NCI-H1105 (cell line): Measurements from ENCODE around the gene FDX2.
"Not testable (repeated sequence)": the region's sequence is repeated elsewhere in the genome, so short reads cannot be mapped to it uniquely, and the experiment has no call there.

Source experiments
- DNase-seq: peaks from one replicate; lab custom pipeline; 2025; lab: John Stamatoyannopoulos, UW

The FDX2 gene

GRCh38 chr19:10315335-10316214 lies at the start of gene FDX2:
FDX2 (minus strand) TSS chr19:10316015; CDS start chr19:10315996, 19 bp downstream.
- peak; percentile 90 for DNase-seq

GRCh38 chr19:10365518-10365917 lies 49.7 kb upstream of the FDX2 start:
- DNase-seq, result no peak

- DNase-seq, result no peak
These were observed 48.8 kb upstream of the FDX2 start for GRCh38 chr19:10364644-10365043.

- DNase-seq, result no peak
These were observed 48.0 kb upstream of the FDX2 start for GRCh38 chr19:10363789-10364281.

GRCh38 chr19:10362259-10362658 lies 46.4 kb upstream of the FDX2 start:
- DNase-seq, result no peak

GRCh38 chr19:10361569-10362011 lies 45.8 kb upstream of the FDX2 start:
- DNase-seq, result no peak

GRCh38 chr19:10356431-10356830 lies 40.6 kb upstream of the FDX2 start:
- DNase-seq, result no peak

- no peak for DNase-seq
These were observed 38.1 kb upstream of the FDX2 start for GRCh38 chr19:10353793-10354391.

GRCh38 chr19:10352764-10353671 lies 37.2 kb upstream of the FDX2 start:
- no peak for DNase-seq

- no peak for DNase-seq
These were observed 30.7 kb upstream of the FDX2 start for GRCh38 chr19:10346509-10346908.

- DNase-seq, result no peak
These were observed 29.0 kb upstream of the FDX2 start for GRCh38 chr19:10344780-10345179.

- DNase-seq, result no peak
These were observed 27.7 kb upstream of the FDX2 start for GRCh38 chr19:10343495-10343894.

- DNase-seq, result no peak
These were observed 24.2 kb upstream of the FDX2 start for GRCh38 chr19:10339977-10340376.

GRCh38 chr19:10339380-10339960 lies 23.7 kb upstream of the FDX2 start, which contains the start of gene ICAM3:
ICAM3 (minus strand) TSS chr19:10339624; CDS start chr19:10339614, 10 bp downstream.
- no peak for DNase-seq

- DNase-seq, result no peak
These were observed 23.1 kb upstream of the FDX2 start for GRCh38 chr19:10338940-10339339.

GRCh38 chr19:10336725-10337124 lies 20.9 kb upstream of the FDX2 start:
- not testable (repeated sequence) for DNase-seq

- DNase-seq, result no peak
These were observed 19.7 kb upstream of the FDX2 start for GRCh38 chr19:10335352-10335985.

GRCh38 chr19:10334588-10335351 lies 19.0 kb upstream of the FDX2 start:
- peak; percentile 64 for DNase-seq

- DNase-seq, result peak; percentile 11
These were observed 18.2 kb upstream of the FDX2 start for GRCh38 chr19:10333758-10334587.
